ENCODE measurements around the gene SPEN. TPM values are rescaled to one million over a fixed set of nuclear protein-coding genes. Genes with fewer than 3 reads are reported as not detected.

Gene SPEN
- total RNA-seq, 1 experiment from 2014 or later: 58.3 TPM

GRCh38 chr1:15915991-15916390, 68.5 kb downstream of the SPEN start:
- TF ChIP-seq POLR2AphosphoS5 (IDR thresholded peaks at IDR 0.05; ENCODE audit: low read depth, low read length) (no peak), CTCF (IDR thresholded peaks at IDR 0.05) (no peak), TCF7L2 (IDR thresholded peaks at IDR 0.05; ENCODE audit: low read depth, low read length) (no peak), REST (IDR thresholded peaks at IDR 0.05; ENCODE audit: insufficient read depth in 1 of 2, low read depth in 2 of 2, low read length in 1 of 2) (no peak), SIN3A (IDR thresholded peaks at IDR 0.05; ENCODE audit: borderline replicate concordance, insufficient read depth, low read depth, low read length) (no peak)
- ATAC-seq: no peak
- intact Hi-C loops (cut with micrococcal nuclease; ENCODE audit: unreplicated experiment) (loop anchor here (10.0 kb wide), 1 partner anchor 111 kb away; the partner anchor contains the start of gene UQCRHL), in situ Hi-C loops (cut with HindIII; ENCODE audit: low pct_unique_long_range_greater_than_20kb, low sequenced_read_pairs) (no loop called here)
- no peak overlapping the region for H3K27ac ChIP-seq (ENCODE audit: low read length)
- no peak for DNase-seq (ENCODE audit: low read depth, low spot score)
- H3K4me1 ChIP-seq (ENCODE audit: control insufficient read depth, insufficient read depth, low read length): no peaks in the 10 kb centered on the region
- no peaks in the 10 kb centered on the region for H3K27me3 ChIP-seq (ENCODE audit: control insufficient read depth, insufficient read depth, low read length)
- no peak overlapping the region; a peak in 1 of 4 replicates for H3K4me3 ChIP-seq (ENCODE audit: low read depth in 2 of 2, low read length in 2 of 2)
- H3K36me3 ChIP-seq (ENCODE audit: control insufficient read depth, insufficient read depth, low read length): peaks cover 25% of the 10 kb centered on the region
- POLR2A ChIA-PET: no interaction called here
- no TSS peak for BruUV-seq (replicated peaks)
- CTCF ChIA-PET: no interaction called here
- no peaks in the 10 kb centered on the region for H3K9me3 ChIP-seq (ENCODE audit: control insufficient read depth, insufficient read depth, low read depth, low read length)

- Histone ChIP-seq H3K36me3 (ENCODE audit: control insufficient read depth, insufficient read depth, low read length) (peaks cover 22% of the 10 kb centered on the region), H3K27me3 (ENCODE audit: control insufficient read depth, insufficient read depth, low read length) (no peaks in the 10 kb centered on the region), H3K4me3 (ENCODE audit: low read depth in 2 of 2, low read length in 2 of 2) (no peak overlapping the region), H3K4me1 (ENCODE audit: control insufficient read depth, insufficient read depth, low read length) (no peaks in the 10 kb centered on the region), H3K27ac (ENCODE audit: low read length) (no peak overlapping the region), H3K9me3 (ENCODE audit: control insufficient read depth, insufficient read depth, low read depth, low read length) (no peaks in the 10 kb centered on the region)
- in situ Hi-C loops (cut with HindIII; ENCODE audit: low pct_unique_long_range_greater_than_20kb, low sequenced_read_pairs): no loop called here
- POLR2A ChIA-PET: no interaction called here
- no TSS peak for BruUV-seq (replicated peaks)
- CTCF ChIA-PET: no interaction called here
- intact Hi-C loops (cut with micrococcal nuclease; ENCODE audit: unreplicated experiment): loop anchor here (10.0 kb wide), 1 partner anchor 112 kb away; the partner anchor contains the start of gene UQCRHL
- no peak for TF ChIP-seq REST (IDR thresholded peaks at IDR 0.05; ENCODE audit: insufficient read depth in 1 of 2, low read depth in 2 of 2, low read length in 1 of 2)
- ATAC-seq (peak; percentile 61), DNase-seq (ENCODE audit: low read depth, low spot score) (no peak)
Measured at GRCh38 chr1:15916417-15916816, 68.9 kb downstream of the SPEN start.

Data from Panc1 (cell line).